Liver (tissue), 3 donors: ENCODE measurements around the gene BTBD7.

Source experiments
- CTCF ChIP-seq: fragments of 150-350 bp; IDR thresholded peaks from 2 replicates; pipeline ENCODE4 v1.5.1; 2017; ENCODE audit warnings: improper control_type of control experiment, low read depth, low read length; ENCODE audit not compliant: missing input control
- EGR1 ChIP-seq, 2 donors: IDR thresholded peaks; 2 replicates each; pipeline ENCODE4 v1.6.1; 2016 to 2018; ENCODE audit warnings: antibody characterized with exemption in 2 of 2, low read depth in 2 of 2
- GABPA ChIP-seq, 2 donors: IDR thresholded peaks in 1 of 2; conservative IDR thresholded peaks in 1 of 2; 2 replicates each; pipeline ENCODE4 v1.6.1; 2016; ENCODE audit warnings: antibody characterized with exemption in 2 of 2, mild to moderate bottlenecking in 1 of 2, moderate library complexity in 1 of 2
- MAX ChIP-seq: IDR thresholded peaks from 2 replicates; pipeline ENCODE4 v1.6.1; 2016; ENCODE audit warnings: antibody characterized with exemption
- NR2F2 ChIP-seq: IDR thresholded peaks from 2 replicates; pipeline ENCODE4 v1.6.1; 2016; ENCODE audit warnings: antibody characterized with exemption
- RAD21 ChIP-seq, 2 donors: IDR thresholded peaks; 2 replicates each; pipeline ENCODE4 v1.6.1; 2016; ENCODE audit warnings: antibody characterized with exemption in 2 of 2, mild to moderate bottlenecking in 2 of 2
- REST ChIP-seq: IDR thresholded peaks from 2 replicates; pipeline ENCODE4 v1.6.1; 2016; ENCODE audit warnings: antibody characterized with exemption, mild to moderate bottlenecking
- SP1 ChIP-seq: IDR thresholded peaks from 2 replicates; pipeline ENCODE4 v1.6.1; 2018; ENCODE audit warnings: antibody characterized with exemption, mild to moderate bottlenecking
- TAF1 ChIP-seq: conservative IDR thresholded peaks from 2 replicates; pipeline ENCODE4 v1.6.1; 2016; ENCODE audit warnings: antibody characterized with exemption, mild to moderate bottlenecking
- YY1 ChIP-seq: IDR thresholded peaks from 2 replicates; pipeline ENCODE4 v1.6.1; 2016; ENCODE audit warnings: antibody characterized with exemption, mild to moderate bottlenecking
- ZBTB33 ChIP-seq: IDR thresholded peaks from 2 replicates; pipeline ENCODE4 v1.6.1; 2016; ENCODE audit warnings: antibody characterized with exemption
- donor health status: healthy.
- donor health status: healthy.

- TF ChIP-seq CTCF (no peak), RAD21 (IDR thresholded peaks at IDR 0.05) (no peak), GABPA (IDR thresholded peaks at IDR 0.05 in 1 of 2, conservative IDR thresholded peaks at IDR 0.05 in 1 of 2) (no peak), TAF1 (no peak), MAX (no peak), REST (no peak), ZBTB33 (no peak), EGR1 (IDR thresholded peaks at IDR 0.05; ENCODE audit: low read depth in 2 of 2) (no peak), SP1 (no peak), YY1 (no peak), NR2F2 (no peak)
Measured at GRCh38 chr14:93375673-93376156, 42.9 kb upstream of the BTBD7 start.
